ENCODE measurements around the gene POLG2.
"Not testable (repeated sequence)": the region's sequence is repeated elsewhere in the genome, so short reads cannot be mapped to it uniquely, and the experiment has no call there.

Gene POLG2

GRCh38 chr17:64439956-64440355 is 56.9 kb downstream of the POLG2 start:
- no peak for DNase-seq (ENCODE audit: low spot score)

GRCh38 chr17:64439521-64439920 is 57.3 kb downstream of the POLG2 start:
- DNase-seq (ENCODE audit: low spot score): not testable (repeated sequence)

- DNase-seq (ENCODE audit: low spot score): no peak
These were observed 58.8 kb downstream of the POLG2 start for GRCh38 chr17:64437944-64438525.

GRCh38 chr17:64431534-64431933 is 65.3 kb downstream of the POLG2 start:
- no peak for DNase-seq (ENCODE audit: low spot score)

GRCh38 chr17:64430036-64430435 is 66.8 kb downstream of the POLG2 start:
- not testable (repeated sequence) for DNase-seq (ENCODE audit: low spot score)

- DNase-seq (ENCODE audit: low spot score): no peak
These were observed 68.4 kb downstream of the POLG2 start for GRCh38 chr17:64428406-64428805.

All from left forelimb (tissue), 1 donor.